ENCODE results near the gene LYSMD1.
A peak's percentile ranks its signal among the peaks of the same experiment; 100 is the strongest.

Gene LYSMD1

GRCh38 chr1:151135433-151136385, 30.0 kb downstream of the LYSMD1 start:
- DNase-seq, result no peak

DNA sequence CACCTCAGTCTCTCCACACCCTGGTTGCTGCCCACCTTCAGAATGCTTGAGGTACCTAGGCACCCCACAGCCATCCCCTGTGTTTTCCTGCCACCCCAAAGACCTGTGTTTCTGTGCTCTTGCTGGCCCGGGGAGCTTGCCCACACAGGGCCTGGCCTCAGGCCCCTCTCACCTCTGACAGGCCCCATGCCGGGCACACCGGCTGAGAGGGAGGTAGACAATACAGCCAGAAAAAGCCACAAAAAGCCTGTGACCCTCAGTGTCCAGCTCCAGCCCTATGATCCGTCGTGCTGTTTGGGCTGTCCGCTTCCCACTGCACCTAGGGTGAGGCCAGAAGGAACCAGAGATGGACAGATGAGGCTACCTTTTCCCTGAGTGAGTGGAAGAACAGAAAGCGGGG, 30.7 kb downstream of the LYSMD1 start:
- no peak for DNase-seq

- peak; percentile 16 for DNase-seq
These were observed 31.3 kb downstream of the LYSMD1 start for GRCh38 chr1:151134396-151134795.

DNA sequence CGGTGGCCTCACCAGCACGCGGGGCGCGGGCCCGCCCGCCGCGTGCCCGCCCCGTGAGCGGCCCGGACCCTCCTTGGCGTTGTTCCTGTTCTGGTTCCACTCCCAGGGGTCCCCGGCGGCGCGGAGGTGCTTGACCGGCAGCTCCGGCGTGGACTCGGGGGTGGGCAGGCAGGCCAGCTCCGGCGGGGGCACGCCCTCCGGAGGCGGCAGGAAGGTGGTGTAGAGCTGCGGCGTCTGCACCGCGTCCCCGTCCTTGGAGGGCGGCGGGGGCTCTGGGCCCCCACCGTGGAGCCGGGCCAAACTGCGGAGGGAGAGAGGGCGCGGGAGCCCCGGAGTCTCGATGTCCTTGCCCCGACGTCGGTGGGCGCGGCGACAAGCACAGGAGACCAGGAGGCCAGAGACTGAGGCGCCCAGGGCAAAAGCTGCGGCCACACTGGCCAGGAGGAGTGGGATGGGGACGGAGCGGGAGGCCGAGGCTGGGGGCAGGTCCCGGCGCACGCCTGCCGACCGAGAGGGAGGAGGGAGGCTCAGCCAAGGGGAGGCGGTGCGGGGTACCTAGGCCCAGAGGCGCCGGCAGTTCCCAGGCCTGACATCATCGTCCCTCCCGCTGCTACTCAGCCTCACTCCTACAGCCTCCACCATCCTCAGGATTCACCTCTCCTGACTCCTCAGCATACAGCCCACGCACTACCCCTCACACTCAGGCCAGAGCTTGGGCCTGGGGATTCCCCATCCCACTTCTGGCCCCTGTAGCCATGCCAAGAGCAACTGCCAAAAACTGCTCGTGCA, 32.5 kb downstream of the LYSMD1 start:
- DNase-seq, result no peak

DNA sequence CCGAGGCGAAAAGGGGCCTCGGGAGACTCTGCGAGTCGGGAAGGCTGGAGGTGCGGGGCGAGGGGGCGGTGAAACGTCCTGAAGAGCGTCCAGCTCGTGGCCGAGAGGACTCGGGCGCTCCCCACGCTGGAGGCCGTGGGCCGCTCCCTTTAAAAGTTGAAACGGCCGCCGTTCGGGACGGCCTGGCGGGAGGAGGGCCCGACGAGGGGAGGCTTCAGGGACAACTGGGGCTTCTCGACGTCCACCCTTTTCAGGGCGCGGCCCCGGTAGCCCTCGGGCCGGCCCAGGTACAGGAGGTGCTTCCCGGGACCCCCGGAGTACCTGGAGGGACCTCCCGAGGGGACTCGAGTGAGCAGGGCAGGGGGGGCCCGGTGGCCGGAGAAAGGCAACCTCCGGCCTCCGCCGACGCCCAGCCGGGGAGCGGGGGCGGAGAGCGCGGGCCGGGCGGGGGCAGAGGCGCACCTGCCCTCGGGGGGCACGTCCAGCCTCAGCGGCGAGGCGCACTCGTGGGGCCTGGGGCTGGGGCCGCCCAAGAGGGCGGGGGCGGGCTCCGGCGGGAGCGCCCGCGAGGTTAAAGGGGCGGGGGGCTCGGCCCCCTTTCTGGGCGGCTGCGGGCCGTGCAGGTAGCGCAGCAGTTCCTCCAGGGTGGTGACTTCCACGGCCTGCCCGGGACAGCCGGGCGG, 33.2 kb downstream of the LYSMD1 start:
- no peak for DNase-seq

DNA sequence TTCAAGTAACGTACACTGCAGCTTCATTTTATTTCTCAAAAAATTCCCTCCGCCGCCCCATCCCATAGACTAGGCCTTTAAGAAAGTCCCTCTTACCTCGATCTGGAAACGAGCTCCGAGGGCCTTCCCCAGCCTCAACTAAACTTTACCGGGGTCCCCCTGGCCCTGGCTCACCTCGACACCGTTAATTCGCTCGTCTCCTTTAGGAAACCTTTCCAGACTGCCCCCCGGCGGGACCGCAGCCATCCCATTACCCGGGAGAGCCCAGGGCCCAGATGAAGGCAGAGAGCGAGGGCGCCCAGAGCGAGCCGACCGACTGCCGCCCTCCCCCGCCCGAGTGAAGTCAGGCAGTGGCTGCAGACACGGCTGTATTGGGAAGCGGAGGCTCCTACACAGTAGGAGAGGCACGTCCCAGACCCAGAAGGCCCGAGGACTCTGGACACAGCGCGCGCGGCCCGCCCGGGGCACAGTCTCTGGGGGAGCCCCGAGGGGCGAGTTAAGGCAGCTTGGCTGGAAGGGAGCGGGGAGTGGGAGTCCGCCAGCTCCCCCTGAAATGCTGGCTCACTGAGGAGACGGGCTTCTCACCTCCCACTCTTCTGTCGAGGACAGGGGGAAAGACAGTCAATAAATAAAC, 33.9 kb downstream of the LYSMD1 start:
- DNase-seq, result no peak

DNA sequence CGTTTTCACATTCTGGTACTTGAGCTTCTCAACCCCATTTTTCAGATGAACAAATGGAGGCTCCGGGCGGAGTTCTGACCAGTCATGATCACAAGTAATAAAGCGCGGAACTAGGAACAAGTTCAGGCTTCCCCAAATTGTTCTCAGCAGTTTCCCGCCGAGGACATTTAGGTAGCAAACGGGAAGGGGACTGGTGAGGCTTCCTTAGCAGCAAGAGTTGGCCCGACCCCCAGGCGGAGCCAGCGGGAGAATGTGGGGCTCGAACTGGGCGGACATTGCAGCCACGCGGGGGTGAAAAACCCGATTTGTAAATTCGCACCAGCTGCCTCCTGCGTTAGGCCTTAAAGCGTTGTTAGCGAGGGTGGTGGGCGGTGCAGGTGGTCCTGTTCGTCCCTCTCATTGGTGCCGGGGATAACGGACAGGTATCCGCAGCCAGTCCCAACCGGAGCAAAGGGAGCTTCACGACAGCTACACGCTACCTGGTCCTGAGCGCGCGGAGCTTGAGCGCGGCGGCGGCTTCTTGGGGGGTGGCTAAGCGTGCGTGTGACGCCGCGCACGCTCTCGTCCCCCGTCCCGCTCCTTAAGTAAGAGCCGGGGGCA, 34.6 kb downstream of the LYSMD1 start:
- peak; percentile 66 for DNase-seq

GRCh38 chr1:151128800-151129199, 36.9 kb downstream of the LYSMD1 start:
- no peak for DNase-seq

DNA sequence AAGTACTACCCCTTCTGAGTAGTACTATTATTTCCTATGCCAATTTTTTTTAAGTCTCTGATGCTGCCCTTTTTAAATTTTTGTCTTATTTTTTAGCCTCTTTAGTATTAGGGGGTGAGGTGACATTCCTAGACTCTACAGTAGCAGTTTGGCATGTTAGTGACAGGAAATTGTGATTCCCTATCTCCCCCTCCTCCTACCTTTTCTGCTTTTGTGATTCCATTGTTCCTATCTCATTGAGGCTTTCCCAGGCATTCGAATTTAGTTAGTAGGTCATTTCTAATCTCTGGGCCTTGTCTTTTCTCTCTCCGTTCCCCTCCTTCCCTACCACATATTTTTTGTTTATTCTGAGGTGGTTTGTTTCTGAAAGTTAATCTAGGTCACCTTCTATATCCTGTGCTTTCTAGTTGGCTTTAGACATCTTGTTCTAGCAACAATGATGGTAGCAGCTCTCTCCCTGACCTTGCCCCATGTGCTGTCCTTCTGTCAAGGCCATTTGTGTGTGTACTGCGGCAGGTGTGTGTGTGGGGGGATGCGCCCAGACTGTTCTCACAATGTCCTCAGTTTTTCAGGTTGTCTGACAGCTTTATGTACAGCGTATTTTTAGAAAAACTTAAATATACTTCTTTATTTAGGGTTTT, 40.8 kb downstream of the LYSMD1 start:
- DNase-seq, result no peak

GRCh38 chr1:151113877-151114276, 51.8 kb downstream of the LYSMD1 start:
- no peak for DNase-seq

Data from NCI-H69 (cell line).